ENCODE measurements around the gene MAP3K13.
"Not testable (repeated sequence)": the region's sequence is repeated elsewhere in the genome, so short reads cannot be mapped to it uniquely, and the experiment has no call there.

The MAP3K13 gene

GRCh38 chr3:185342459-185343174, 20.3 kb upstream of the MAP3K13 start:
- DNase-seq (ENCODE audit: low read depth in 2 of 2), result no peak

DNA sequence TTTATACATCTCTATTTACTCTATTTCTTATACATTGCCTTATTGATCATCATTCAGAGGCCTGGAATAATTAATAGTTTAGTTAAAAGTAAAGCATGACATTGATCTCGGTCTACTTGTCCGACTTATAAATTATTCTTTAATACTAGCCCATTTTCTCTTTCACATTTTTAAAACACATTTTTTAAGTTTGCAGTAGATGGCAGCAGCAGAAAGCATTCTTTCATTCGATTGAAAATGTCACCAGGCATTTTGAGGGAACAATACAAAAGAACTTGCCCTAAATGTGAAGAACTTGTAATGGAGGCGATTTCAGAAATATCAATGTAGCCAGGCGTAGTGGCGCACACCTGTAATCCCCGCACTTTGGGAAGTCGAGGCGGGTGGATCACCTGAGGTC, 15.5 kb upstream of the MAP3K13 start:
- DNase-seq (ENCODE audit: low read depth in 2 of 2), result no peak

DNA sequence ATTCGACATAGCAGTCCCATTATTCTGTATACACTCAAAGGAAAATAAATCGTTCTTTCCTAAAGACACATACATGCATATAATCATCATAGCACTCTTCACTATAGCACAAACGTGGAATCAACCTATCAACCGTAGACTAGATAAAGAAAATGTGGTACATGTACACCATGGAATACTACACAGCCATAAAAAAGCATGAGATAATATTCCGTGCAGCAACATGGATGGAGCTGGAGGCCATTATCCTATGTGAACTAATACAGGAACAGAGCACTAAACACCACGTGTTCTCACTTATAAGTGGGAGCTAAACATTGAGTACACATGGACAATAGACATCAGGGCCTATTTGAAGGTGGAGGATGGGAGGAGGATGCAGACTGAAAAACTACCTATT, 12.1 kb upstream of the MAP3K13 start:
- DNase-seq (ENCODE audit: low read depth in 2 of 2), result no peak

DNA sequence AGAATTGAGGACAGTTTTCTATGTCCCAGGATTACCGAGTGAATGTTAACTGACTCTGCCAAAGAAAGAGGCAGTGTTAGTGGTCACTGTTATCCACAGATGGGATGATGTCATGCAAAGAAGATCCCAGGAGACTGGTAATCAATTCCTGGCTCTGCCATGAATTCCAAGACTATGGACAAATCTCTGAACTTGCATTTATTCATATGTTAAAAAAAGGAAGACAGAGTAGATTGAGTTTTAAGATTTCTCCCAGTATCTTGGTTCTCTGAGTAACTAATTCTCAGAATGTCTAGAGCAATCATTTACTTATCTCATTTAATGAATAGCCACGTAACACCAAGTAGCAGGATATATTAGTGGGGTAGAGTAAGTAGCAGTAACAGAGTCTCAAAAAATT, 11.5 kb upstream of the MAP3K13 start:
- DNase-seq (ENCODE audit: low read depth in 2 of 2), result no peak

- no peak for DNase-seq (ENCODE audit: low read depth in 2 of 2)
Observed at GRCh38 chr3:185353225-185353624, 9.7 kb upstream of the MAP3K13 start.

- DNase-seq (ENCODE audit: low read depth in 2 of 2), result peak; percentile 60 to 66
Observed at GRCh38 chr3:185353823-185354614, 8.9 kb upstream of the MAP3K13 start.

GRCh38 chr3:185356499-185356898, 6.4 kb upstream of the MAP3K13 start:
- DNase-seq (ENCODE audit: low read depth in 2 of 2), result no peak

DNA sequence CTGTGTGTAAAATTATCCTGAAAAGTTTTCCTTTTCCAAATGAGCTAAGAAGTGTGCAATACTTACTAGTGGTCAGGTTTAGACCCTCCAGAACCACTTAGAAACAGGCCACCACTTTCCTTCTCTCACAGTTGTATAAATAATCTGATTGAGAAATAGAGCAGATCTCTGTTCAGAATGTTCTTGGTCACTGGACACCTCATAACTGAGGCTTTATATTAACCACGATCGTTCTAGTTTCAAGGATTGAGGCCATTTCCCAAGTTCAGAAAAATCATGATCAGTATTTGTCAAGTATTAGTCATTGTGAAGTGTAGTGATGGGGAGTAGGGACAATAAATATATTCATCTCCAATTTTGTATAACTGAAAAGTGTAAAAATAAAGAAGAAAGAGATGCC, 1.0 kb upstream of the MAP3K13 start:
- no peak for DNase-seq (ENCODE audit: low read depth in 2 of 2)

DNA sequence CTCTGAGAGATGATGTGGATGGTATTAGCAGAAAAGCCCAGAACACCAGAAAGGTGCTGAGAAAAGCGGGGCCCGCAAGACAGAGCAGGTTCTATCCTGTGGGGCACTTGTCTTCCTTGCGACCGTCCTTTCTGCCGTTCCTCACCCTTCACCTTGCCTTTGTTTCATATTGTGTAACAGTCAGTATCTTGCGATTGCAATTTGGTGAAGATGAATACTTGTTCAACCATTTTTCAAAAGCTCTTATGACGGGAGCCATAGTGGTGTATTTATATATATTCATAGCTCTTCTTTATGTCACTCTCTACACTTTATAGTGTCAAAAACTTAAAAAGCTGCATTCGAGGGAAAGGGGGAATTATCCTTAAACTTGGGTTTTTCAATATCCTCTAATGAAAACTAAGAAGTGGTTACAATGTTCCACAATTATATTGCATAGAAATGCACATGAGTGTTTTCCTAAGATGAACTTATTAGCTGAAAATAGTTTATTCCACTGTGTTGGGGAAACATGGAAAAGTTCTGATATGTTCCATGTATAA, 797 bp downstream of the MAP3K13 start:
- DNase-seq (ENCODE audit: low read depth in 2 of 2), result no peak

DNA sequence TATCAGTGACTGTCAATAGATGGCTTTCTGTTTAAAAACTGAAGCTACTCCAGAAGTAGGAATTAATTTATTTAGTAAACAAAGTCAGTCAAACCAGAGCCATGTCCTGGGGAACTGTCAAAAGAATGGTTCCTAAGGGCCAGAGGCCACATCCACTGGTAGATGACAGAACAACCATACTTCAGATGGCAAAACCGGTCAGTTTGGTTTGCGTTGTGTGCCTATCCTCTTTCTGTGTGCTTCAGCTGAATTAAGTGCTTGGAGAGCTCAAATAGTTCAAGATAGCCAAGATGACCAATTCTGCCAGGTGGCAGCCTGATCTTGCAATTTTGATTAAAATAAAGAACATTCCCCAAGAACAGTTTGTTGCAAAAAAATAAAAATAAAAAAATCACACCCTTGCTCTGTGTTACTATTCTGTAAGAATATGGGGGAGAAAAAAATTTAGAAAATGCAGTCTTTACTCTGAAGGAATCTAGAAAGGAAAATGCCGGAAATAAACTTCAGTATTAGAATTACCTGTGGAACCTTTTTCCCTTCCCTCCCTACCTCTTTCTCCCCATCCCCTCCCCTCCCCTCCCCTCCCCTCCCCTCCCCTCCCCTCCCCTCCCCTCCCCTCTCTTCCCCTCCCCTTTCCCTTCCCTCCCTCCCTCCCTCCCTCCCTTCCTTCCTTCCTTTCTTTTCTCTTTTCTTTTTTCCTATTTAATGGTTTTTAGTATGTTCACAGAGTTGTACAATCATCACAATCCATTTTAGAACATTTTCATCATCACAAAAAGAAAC, 2.5 kb downstream of the MAP3K13 start:
- no peak for DNase-seq (ENCODE audit: low read depth in 2 of 2)

GRCh38 chr3:185366074-185366335, 3.1 kb downstream of the MAP3K13 start:
- no peak for DNase-seq (ENCODE audit: low read depth in 2 of 2)

DNA sequence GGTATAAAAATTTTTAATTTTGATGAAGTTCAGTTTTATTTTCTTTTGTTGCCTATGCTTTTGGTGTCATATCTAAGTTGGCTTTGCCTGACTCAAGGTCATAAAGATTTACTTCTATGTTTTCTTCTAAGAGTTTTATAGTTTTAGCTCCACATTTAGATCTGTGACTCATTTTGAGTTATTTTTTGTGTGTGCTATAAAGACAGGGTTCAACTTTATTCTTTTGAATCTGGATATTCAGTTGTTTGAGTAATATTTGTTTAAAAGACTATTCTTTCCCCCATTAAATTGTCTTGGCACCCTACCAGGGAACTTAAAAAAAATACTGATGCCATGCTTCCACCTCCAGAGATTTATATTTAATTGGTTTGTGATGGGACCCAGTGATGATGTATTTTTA, 4.0 kb downstream of the MAP3K13 start:
- DNase-seq (ENCODE audit: low read depth in 2 of 2), result no peak

DNA sequence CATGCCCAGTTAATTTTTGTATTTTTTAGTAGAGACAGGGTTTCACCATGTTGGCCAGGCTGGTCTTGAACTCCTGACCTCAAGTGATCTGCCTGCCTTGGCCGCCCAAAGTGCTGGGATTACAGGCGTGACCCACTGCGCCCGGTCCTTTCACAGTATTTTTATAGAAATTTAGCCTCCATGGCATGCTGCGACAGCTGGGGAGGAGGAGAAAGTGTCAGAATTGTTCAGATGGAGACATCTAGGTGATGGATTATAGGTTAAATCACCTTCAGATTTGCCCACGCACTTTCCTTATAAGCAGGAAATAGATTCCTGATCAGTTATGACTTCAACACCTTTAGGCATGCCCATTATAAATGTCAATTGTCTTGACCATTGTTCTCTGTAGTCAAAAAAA, 7.4 kb downstream of the MAP3K13 start:
- DNase-seq (ENCODE audit: low read depth in 2 of 2), result not testable (repeated sequence)

DNA sequence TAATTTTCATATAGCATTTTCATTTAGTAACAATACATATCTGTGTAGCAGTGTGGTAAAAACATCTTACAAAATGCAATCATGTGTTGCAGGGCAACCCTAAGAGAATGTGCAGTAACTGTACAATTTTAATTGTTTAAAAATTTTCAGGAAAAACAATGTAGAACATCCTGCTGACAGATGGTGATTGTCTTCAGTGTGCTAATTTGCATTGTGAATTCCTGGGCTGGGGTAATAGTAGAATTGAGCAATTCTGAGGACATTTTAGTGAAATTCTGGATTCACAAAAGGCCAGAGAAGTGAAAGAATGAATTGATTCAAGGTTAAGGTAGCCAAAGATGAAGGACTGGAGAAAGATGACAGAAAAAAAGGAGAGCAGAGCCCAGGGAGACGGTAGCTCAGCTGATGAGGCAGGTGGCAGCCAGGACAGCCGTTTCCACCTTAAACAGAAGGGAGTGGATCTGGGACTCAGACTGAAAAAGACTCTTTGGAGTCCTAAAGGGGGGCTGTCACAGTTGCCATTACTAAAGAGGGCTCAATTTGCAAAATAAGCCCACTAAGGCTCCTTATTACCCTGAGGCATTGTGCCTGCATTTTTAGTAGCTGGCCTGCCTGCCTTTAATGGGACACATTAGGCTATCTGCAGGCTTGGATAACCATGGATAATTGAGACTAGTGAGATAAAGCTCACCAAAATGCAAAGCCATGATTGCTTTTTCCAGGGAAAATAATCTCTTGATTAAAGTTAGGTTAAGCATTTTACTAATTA, 8.6 kb downstream of the MAP3K13 start:
- no peak for DNase-seq (ENCODE audit: low read depth in 2 of 2)

GRCh38 chr3:185381320-185382058, 18.6 kb downstream of the MAP3K13 start:
- DNase-seq (ENCODE audit: low read depth in 2 of 2), result no peak

- DNase-seq (ENCODE audit: low read depth in 2 of 2), result no peak
Observed at GRCh38 chr3:185382154-185382553, 19.2 kb downstream of the MAP3K13 start.

- DNase-seq (ENCODE audit: low read depth in 2 of 2), result not testable (repeated sequence)
Observed at GRCh38 chr3:185386515-185386914, 23.6 kb downstream of the MAP3K13 start.

DNA sequence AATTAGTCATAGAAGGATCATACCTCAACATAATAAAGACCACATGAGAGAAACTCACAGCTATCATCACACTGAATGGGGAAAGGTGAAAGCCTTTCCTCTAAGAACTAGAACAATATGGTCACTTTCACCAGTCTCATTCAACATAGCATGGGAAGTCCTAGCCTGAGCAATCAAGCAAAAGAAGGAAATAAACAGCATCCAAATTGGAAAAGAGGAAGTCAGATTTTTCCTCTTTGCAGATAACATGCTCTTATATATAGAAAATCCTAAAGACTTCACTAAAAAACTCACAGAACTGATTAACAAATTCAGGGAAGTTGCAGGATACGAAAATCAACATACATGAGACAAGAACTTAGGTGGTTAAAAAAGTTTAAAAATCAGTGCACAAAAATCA, 24.7 kb downstream of the MAP3K13 start:
- DNase-seq (ENCODE audit: low read depth in 2 of 2), result no peak

DNA sequence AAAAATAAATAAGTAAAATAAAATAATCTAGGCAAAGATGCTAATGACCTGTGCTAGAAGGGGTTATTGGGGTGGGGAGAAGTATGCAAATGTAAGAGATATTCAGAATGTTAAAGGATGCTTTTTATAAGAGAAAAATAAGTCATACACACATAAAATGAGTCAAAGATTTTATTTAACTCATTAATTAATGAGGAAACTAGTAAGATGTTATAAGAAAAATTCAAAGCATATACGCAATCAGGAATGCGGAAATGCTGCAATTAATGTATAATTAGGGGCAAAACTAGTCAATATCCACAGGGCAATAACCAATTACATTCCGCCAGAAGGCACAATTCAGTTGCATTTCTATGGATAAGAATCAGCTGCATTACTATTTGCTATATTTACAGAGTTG, 30.1 kb downstream of the MAP3K13 start:
- no peak for DNase-seq (ENCODE audit: low read depth in 2 of 2)

- DNase-seq (ENCODE audit: low read depth in 2 of 2), result no peak
Observed at GRCh38 chr3:185397676-185398075, 34.7 kb downstream of the MAP3K13 start.

Measured in stimulated activated CD8-positive, alpha-beta memory T cell treated with anti-CD3 and anti-CD28 coated beads, Interleukin-15, amount 100 ng/mL, for 48 hours (primary cell).